GM18519 (cell line): ENCODE measurements around the gene LCLAT1.
"Not testable (repeated sequence)": the region's sequence is repeated elsewhere in the genome, so short reads cannot be mapped to it uniquely, and the experiment has no call there.

Source experiments
- ATAC-seq: cut with Tn5 transposase; IDR thresholded peaks from one replicate; pipeline ENCODE4 v1.9.1; 2021; ENCODE audit warnings: mild to moderate bottlenecking, moderate library complexity; ENCODE audit not compliant: unreplicated experiment, low FRiP score

Gene LCLAT1

DNA sequence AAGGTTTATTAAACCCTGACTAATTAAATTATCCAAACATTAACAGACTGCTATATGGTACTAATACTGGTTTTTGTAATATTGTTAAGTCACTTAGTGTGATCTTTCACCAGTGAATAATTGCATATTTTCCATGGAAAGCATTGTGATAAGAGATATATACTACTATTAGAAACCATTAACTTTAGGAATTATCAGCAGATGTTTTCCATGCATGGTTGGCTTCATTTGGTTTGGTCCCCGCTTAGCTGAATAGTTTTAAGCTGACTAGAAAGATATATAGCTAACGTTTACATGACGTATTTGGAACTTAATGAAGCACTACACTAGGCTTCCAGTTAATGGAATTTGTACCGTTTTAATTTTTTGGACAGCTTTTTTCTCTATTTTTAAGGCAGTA is 37.9 kb downstream of the LCLAT1 start:
- no peak for ATAC-seq

DNA sequence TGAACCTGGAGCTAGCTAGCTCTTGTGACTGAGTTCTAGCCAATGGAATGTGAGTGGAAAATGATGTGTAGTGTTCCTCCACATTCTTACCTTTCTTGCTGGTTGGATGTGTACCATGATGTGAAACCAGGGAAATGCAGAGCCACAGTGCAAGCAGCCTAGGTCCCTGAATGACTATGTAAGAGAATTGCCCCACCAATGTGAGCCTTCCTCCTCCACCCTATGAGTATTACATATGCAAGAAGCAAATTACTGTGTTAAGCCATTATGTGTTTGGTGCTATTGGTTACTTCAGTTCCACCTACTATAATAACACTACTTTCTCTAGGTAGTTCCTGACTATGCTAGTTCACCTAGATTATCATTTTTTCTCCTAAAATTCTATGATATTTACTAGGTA is 39.6 kb downstream of the LCLAT1 start:
- ATAC-seq, result no peak

DNA sequence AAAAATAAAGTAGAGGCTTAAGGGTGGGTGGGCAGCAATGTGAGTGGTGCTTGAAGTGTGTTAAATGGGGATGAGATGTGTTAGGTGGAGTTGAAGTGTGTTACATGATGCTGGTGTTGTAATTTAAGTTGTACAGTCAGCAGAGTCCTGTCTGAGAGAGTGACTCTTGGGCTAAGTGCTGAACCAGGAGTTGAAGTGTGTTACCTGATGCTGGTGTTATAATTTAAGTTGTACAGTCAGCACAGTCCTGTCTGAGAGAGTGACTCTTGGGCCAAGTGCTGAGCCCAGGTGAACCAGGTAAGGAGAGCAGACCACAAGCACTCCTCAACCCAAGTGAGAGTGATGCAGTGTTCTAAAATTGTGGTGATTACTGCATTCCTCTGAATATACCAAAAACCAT is 40.6 kb downstream of the LCLAT1 start:
- no peak for ATAC-seq

DNA sequence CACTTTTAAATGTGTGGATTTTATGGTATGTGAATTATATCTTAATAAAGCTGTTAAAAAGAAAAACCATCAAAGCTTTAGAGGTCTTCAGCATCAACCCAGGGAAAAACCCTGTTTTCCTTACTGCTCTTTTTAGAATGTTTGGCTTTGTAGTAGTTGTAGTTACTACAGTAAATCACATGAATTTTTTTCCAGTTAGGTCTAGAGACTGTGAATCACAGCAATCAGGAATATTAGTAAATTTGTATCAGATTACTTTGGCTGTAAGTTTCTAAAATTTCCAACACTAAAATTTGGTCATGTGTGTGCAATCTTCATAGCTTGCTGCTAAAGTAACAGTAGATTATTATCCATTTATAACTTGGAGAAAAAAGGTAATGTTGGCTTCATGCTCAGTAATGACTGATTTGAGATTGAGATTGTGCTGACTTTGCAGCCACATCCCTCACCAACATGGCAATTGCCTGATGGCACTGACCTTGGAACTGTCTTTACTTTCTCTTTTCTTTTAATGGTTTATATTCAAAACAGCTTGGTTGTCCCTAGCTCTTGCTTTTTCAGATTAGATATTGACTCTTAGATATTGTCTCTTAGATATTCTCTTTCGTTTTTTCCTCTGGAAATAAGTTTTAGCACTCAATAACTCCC is 41.1 kb downstream of the LCLAT1 start:
- no peak for ATAC-seq

DNA sequence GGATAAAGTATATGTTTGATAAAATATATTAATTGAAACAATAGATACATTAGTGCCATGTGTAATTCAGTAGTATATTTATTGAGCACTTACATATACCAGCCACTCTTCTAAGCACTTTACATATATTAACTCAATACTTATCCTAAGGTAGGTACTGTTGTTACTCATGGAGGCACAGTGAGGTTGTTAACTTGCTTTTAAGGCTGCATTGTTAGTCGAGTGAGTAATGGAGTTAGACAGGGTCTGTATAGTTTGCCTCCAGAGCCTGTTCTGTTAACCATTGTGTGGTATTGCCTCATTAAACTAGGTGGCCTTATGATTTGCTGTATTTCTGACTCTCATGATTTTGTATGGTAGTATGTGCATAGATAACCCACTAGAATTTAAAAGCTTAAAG is 44.2 kb downstream of the LCLAT1 start:
- ATAC-seq, result no peak

DNA sequence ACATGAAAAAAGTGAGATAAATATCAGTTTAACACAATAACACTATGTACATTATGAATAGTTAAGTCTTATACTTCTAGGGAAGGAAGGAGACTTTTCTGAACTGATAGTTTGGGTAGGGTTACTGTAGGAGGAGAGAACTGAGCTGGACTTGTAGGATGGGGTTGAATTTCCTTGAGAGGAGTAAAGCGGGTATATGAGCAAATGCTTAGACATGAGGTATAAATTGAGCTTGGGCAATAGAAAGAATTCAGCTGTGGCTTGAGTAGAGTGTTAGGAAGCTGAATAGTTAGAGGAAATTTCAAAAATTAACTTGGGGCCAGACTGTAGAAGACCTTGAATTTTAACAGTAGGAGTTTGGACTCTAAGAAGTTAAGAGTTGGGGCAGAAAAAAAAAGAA is 45.1 kb downstream of the LCLAT1 start:
- ATAC-seq, result no peak

DNA sequence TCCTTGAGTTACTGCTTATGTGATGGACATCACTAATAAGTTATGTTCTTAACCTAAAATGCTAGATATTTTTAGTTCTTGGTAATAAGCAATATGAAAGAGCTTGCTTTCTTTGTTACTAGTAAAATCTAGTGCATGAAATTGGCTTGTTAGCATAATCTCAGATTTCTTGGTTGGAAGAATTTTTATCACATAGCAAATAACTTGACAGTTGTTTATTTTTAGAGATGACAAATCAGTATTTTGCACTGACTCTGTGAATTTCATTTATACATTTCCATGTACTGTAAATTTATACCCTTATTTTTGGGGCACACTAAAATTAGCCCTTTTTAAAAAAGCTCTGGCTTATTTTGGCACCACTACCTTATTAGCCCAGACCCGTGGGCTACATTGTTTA is 45.6 kb downstream of the LCLAT1 start:
- ATAC-seq, result no peak

DNA sequence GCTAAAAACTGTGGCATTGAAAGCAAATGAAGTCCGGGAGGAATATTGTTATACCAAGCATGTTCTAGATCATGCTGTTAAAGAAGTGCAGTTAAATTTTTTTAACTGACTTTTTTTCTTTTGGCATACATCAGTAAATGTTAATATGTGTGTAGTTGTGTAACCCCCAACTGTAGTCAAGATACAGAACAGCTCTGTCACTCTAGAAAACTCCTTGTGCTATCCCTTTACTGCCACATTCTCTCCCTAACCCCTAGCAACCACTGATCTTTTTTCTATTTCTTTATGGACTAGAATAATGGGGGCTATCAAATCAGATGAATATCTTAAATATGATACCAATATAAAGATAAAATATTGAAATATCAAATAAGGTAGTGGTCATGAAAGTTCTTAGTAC is 46.4 kb downstream of the LCLAT1 start:
- no peak for ATAC-seq

DNA sequence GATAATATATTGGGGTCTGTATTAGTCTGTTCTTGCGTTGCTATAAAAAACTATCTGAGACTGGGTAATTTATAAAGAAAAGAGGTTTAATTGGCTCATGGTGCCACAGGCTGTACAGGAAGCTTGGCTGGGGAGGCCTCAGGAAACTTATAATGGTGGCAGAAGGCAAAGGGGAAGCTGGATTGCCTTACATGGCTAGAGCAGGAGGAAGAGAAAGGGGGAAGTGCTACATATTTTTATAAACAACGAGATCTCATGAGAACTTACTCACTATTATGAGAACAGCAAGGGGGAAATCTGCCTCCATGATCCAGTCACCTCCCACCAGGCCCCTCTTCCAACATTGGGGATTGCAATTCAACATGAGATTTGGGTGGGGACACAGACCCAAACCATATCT is 48.9 kb downstream of the LCLAT1 start:
- ATAC-seq, result not testable (repeated sequence)

DNA sequence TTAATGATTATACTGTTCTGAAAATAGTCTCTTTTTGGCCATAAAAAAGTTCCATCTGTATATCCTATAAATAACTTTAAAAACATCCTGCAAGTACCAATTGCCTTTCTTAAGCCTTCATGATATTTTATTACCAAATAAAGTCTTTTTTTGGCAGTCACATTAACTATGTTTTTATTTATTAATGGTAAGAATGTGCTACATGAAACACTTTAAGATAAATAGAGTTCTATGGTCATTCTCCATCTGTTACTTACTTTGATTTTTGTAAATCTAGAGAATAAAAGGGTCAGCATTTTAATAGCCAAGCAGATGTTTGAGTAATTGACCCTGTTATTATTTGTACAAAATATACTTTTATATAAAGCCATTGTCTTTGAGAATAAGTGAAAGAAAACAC is 52.6 kb downstream of the LCLAT1 start:
- ATAC-seq, result no peak

DNA sequence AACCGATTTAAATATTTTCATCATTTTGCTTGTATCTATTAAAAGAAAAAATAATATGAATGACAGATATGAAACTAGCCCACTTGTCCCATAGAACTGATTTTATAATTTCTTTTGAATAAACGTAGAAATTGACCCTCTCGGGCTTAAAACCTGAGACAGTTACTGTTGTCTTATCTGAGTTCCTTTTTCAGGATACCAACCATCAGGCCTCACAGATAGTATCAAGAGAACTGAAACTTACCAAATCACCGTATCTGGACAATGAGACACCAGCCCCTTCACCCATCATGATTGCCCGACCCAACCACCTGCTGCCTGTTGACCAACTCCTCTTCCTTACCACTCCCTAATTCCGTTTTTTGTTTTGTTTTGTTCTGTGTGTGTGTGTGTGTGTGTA is 53.7 kb downstream of the LCLAT1 start:
- ATAC-seq, result no peak

DNA sequence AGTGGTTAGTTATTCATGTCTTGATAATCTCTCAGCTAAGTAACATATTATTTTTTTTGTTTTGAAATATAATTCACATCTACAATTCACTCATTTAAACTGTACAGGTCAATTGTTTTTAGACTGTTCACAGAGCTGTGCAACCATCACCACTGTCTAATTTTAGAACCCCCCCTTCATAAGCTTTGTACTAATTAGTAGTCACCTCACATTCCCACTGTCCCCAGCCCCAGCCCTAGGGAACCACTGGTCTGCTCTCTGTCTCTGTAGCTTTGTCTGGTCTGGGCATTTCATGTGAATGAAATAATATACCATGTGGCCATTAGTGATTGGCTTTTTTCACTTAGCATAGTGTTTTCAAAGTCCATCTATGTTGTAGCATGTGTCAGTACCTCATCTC is 55.3 kb downstream of the LCLAT1 start:
- no peak for ATAC-seq

DNA sequence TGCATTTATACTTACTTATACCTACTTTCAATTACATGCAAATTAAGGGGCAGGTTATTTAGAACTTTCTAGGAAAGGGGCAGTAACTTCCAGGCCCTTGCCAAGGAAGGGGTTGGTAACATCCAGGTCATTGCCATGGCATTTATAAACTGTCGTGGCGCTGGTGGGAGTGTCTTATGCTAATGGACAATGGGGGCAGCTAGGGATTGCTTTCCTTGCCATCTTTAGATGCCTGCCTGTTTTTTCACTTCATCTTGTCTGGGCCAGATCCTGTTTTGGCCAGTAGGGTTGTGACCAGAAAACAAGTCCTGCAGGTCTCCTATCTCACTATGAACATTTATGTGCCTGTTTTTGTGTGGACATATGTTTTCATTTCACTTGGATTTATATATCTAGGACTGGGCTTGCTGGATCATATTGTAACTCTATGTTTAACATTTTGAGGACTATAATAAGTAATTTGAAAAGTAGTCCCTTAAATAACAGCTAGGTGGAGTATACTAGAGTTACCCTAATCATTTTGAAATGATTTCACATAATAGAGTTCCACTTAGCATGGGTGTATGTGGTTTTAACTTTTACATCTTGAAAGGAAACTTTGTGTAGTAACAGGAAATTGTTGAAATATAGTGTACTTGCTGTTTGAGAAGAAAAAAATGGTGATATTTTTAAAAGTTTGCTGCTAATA is 56.1 kb downstream of the LCLAT1 start:
- no peak for ATAC-seq

DNA sequence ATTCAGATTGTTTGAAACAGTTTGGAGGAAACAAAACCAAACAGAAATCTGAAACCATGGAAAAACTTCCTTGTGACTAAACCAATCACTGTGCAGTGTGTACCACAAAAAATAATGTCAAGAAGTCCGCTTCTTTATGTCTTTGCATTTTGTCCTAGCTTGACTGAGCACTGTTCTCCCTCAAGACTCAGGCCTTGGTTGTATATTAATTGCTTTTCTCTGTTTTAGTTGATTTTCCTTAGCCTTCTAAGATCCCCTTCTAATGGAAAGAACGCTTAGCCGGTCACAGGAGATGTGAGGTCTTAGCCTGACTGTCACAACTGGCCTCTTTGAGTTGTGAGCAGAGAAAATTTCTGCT is 56.6 kb downstream of the LCLAT1 start:
- no peak for ATAC-seq

DNA sequence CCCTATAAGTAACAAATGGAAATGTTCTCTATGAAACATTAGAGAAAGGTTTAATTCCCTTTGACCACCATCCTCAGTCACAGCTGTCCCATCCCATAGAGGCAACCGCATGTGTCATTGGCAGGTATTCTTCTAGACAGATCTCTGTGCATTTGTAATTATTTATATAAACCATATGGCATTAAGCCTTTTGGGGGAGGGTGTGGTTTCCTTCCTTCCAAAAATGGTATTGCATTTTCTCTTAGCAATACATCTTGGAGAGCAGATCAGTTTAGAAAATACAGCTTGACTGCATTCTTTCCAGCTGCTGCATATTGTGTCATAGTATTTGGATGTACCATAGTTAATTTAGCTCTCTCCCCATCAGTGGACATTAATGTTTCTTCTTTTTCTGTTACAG is 57.7 kb downstream of the LCLAT1 start:
- ATAC-seq, result no peak

DNA sequence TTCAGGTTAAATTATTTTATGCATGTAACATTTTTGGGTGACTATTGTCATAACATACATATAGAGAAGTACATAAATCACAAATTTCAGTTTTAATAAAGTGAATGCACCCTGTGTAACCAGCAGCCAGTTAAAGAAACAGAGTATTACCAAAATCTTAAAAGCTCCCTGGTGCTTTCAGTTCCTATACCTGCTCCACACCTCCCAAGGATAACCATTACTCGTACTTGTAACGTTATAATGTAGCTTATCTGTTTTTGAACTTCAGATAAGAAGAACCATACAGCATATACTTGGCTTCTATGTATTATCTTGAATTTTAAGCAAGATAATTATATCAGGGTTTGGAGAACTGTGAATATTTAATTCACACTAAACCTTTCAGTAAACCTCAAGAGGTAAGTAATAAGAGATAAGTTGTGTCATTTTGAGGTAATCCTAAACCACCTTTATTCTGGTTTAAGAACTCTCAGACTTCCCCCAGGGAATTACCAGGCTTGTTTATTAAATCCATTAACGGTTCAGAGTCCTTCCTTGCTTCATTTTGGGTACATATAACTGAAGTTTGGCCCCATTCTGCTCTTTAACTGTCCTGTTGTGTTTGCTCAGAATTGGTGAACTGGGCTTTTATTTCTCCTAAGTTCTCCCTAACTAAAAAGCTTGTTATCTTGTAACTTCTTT is 58.6 kb downstream of the LCLAT1 start:
- no peak for ATAC-seq

DNA sequence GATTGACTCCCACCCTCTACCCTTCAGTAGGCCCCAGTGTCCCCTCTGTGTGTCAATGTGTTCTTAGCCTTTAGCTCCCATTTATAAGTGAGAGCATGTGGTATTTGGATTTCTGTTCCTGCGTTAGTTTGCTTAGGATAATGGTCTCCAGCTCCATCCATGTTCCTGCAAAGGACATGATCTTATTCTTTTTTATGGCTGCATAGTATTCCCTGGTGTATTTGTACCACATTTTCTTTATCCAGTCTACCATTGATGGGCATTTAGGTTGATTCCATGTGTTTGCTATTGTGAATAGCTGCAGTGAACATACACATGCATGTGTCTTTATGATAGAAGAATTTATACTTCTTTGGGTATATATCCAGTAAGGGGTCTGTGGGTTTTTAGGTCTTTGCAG is 60.4 kb downstream of the LCLAT1 start:
- not testable (repeated sequence) for ATAC-seq

DNA sequence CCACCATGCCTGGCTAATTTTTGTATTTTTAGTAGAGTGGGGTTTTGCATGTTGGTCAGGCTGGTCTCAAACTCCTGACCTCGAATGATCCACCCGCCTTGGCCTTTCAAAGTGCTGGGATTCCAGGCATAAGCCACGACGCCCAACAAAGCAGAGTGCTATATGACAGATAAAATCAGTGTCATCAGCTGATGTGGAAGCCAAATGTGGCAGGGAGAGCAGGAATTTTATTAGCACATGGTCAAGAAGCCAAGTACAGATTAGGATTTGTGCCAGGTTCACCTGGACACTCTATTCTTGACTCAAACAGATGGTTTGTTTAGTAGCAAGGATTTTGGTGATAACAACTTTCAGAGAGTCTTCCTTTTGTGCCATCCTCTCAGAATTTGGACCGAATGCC is 62.7 kb downstream of the LCLAT1 start:
- no peak for ATAC-seq

DNA sequence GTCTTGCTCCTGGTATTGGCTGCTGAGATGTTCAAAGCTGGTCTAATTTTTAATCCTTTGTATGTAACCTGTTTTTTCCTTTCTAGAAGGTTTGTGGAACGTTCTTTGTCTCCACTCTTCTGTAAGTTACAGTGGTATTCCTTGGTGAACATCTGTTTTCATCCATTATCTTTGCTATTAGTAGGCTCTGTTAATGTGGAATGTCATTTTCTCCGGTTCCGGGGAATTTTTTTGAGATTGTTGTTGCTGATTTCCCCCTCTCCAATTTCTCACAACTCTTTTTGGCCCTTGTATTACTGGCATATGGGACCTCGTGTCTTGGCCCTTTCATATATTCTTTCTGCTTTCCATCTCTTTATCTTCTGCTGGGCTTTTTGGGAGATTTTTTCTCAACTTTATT is 63.4 kb downstream of the LCLAT1 start:
- ATAC-seq, result no peak

DNA sequence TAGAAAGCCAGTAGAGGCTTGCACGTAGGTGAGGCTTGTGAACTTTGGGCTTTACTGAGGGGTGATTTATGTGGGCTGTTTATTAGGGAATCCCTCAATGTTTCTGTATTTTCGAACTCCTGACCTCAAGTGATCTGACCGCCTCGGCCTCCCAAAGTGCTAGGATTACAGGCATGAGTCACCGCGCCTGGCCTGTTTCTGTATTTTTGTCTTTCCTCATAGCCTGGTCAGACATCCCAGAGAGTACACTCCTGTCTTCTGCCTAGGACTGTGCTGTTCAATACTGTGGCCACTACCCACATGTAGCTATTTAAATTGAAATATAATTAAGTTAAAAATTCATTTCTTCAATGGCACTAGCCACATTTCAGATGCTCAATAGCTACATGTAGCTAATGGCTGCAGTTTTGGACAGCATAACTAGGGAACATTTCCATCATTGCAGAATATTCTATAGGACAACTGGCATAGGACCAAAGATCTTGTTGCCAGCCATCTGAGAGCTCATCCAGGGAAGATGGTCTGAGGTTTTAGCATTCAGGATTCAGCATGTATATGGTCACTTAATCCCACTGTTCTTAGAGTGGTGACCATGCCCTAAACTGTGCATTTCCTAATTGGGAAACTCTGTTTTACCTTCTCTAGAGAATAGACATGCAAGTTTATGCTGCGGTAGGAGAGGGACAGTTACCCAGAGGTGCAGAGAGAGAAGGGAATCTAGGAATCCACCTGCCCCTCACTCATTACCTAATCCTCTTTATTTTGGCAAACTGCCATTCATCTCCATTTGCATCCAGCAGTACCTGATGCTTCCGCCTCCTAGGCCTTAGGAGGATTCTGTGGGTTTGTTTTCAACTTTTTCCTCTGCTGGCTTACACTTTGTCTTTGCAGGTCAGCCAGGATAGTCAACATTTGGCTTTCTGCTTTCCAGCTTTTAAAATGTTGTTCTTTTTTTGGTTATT is 64.4 kb downstream of the LCLAT1 start:
- ATAC-seq, result no peak
